Endometrial microvascular endothelial cells (primary cell): ENCODE results near the gene ELMOD3. TPM values are rescaled to one million over a fixed set of nuclear protein-coding genes. Genes with fewer than 3 reads are reported as not detected.
"Not testable (repeated sequence)": the region's sequence is repeated elsewhere in the genome, so short reads cannot be mapped to it uniquely, and the experiment has no call there.

Source experiments
- in situ Hi-C: cut with HindIII; loops from 2 replicates; pipeline ENCODE4 v1.10.0; 2017; ENCODE audit warnings: low sequenced_read_pairs, low pct_unique_long_range_greater_than_20kb; ENCODE audit errors: inconsistent ontology term
- total RNA-seq: library from RNA; depleted of rRNA; stranded (reverse); fragments of >200 nt; gene quantifications from one replicate; pipeline ENCODE4 v1.2.3, GENCODE V29; 2015; ENCODE audit errors: inconsistent ontology term

The ELMOD3 gene
- total RNA-seq, 1 donor from 2014 or later: 17.1 TPM

DNA sequence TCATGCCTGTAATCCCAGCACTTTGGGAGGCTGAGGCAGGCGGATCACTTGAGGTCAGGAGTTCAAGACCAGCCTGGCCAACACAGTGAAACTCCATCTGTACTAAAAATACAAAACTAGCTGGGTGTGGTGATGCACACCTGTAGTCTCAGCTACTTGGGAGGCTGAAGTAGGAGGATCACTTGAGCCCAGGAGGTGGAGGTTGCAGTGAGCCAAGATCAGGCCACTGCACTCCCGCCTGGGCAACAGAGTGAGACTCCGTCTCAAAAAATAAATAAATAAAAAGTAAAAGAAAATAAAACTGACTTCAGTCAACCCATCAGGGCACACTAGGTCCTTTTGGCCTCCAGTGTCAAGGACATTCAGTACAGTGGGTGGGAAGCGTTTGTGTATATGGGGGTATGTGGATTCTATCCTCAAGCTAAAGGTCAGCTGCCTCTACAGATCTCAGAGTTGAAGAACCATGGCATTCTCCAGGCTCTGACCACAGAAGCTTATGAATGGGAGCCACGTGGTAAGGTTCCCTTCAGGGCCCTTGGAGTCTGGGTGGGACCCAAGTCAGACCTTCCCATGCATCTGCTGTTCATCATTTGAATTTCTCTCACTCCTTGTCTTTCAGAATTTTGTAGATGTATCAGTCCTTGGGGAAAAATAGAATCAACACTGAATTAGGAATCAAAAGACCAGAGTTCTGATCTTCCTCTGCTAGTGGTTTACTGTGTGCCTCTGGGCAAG, 8.3 kb downstream of the ELMOD3 start:
- in situ Hi-C loops: not testable (repeated sequence)

DNA sequence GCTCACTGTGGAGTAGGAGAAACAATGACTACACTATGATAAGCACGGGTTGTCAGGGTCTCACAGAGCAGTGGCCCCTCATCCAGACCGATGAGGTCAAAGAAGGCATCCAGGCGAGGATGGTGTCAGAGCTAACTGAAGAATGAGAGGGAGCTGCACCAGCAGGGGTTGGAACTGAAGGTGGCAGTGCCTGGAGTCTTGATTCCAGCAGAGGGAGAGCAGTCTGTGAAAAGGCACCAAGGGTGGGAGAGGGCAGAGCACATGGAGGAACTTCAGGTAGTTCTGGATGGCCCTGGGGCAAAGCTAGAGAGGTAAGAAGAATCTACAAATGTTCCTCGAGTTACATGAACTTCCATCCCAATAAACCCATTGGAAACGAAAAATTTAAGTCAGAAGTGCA, 12.6 kb downstream of the ELMOD3 start:
- in situ Hi-C loops: no loop called here

DNA sequence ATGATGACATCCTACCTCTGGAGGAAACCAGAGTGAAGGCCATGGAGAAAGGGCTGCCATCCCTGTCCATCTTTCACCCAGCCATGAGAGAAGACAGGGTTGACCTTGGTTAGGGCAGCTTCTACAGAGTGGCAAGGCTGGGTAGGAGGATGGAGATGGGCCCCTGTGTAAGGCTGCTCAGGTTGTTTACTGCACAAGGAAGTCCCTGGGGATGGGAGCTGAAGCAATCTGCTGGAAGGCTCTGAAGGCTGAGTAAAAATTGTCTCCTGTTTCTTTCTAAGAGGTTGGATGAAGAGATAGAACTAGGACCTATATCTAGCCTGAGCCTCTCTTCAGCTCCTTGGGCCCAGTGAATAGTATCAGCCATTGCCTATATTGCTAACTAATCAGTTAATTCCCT, 14.4 kb downstream of the ELMOD3 start:
- in situ Hi-C loops: no loop called here

DNA sequence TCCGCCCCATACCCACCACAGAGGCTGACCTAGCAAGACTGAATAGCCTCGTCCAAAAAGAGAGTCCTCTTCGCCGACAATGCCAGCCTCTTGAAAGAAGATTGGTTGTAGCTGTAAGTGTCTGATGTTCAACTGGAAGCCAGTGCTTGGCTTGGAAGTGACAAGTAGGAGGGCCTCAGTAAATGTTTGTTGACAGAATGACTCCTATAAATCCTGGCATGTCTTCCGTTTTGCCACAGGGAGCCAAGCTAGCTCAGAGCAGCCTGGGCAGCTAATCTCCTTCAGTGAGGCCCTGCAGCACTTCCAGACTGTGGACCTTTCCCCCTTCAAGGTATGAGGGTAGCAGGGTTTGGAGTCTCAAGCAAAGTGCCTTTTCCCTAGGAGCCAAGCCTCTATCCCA, 14.9 kb downstream of the ELMOD3 start:
- in situ Hi-C loops: no loop called here

DNA sequence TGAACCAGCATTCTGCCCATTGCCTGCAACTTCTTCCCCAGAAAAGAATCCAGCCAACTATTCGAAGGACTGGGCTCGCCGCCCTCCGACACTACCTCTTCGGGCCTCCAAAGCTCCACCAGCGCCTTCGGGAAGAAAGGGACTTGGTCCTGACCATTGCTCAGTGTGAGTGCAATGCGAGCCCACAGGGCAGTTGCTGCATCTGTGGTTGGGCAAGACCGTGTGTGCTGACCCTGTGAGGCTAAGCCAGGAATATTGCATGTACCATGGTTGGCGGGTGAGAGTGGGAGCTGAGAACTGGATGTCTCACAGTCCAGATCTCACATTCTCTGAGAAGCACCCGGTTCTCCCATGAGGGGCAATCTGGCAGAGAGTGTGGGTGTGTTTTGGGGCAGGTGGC, 16.5 kb downstream of the ELMOD3 start:
- in situ Hi-C loops: no loop called here

DNA sequence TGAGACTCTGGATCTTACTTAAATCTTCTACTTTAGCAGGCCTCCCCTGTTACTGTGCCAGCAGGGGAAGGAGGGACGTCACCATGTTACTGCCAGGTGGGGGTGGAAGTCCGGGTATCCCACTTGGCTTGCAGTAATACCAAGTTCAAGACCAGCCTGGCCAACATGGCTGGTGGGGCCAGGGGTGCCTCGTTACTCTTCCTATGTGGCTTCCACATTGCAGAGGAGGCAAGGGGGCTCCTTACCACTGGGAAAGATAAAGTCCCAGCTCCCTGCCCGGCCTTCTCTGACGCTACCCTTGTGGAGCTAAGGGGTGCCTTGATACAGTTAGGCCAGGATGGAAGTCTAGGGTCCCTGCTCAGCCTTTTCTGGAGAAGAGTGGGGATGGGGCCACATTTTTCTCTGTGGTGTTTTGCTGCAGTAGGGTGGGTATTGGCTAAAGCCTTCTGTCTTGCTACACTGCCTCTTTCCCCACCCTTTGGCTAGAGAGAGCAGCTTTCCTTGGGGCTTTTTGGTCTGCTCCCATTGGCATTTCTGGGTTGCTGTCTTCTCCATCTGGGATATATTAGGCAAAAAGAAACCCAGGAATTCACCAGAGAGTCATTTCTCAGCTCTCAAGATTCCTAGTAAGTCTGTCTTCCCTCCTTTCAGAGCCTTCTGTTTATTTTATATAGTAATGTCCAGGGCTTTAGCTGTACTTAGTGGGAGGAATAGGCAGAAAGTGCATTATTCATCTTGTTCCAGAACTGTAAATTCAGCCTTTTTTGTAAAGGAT, 21.9 kb downstream of the ELMOD3 start:
- in situ Hi-C loops: no loop called here

DNA sequence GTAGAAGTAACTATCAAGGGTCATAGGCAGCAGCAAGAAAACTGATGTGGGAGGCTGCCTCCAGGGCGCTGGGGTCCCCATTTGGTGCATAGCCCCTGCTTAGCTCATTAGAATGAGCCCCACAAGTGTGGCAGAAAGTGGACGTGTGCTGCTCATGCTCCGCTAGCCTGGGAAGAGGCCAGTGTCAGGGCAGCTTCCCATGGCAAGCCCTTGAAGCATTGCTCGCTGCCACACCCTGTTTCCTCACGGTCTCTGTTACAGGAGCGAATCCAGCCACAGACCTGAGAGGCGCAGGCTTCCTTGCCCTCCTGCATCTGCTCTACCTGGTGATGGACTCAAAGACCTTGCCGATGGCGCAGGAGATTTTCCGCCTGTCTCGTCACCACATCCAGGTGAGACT, 22.5 kb downstream of the ELMOD3 start:
- in situ Hi-C loops: no loop called here

DNA sequence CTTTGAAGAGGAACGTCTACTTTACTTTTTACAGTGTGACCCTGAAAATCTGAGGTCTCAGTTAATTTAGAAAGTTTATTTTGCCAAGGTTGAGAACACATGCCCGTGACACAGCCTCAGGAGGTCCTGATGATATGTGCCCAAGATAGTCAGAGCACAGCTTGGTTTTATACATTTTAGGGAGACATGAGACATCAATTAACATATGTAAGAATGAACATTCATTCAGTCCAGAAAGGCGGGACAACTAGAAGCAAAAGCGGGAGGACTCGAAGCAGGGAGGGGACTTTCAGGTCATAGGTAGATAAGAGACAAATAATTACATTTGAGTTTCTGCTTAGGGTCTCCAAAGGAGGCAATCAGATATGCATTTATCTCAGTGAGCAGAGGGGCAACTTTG, 23.7 kb downstream of the ELMOD3 start:
- in situ Hi-C loops: no loop called here

DNA sequence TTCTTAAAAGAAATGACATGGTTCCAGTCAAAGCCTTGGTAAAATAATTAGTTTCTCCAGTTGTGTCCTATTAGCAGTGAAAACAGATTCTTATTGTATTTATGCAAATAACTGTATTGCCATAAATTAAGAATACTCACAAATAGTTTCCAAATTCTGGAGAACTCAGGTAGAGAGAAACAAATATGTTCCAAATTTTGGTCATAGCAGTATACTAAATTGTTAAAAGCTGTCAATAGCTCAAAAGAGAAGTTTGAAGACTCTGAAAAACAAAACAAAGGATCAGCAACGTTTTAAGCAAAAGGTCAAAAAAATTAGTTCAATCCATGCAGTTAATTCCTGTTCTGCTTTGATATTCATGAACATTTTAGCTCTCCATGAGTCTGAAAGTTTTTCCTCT, 25.5 kb downstream of the ELMOD3 start:
- in situ Hi-C loops: no loop called here

DNA sequence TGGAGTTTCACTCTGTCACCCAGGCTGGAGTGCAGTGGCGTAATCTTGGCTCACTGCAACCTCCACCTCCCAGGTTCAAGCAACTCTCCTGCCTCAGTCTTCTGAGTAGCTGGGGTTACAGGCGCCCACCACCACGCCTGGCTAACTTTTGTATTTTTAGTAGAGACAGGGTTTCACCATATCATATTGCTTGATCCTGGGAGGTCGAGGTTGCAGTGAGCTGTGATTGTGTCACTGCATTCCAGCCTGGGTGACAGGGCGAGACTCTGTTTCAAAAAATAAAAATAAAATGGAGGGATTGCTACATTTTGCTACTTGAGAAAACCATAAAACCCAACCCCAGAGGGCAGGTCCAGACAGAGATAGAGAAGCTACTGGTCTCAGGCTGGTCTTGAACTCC, 28.6 kb downstream of the ELMOD3 start:
- in situ Hi-C loops: not testable (repeated sequence)

DNA sequence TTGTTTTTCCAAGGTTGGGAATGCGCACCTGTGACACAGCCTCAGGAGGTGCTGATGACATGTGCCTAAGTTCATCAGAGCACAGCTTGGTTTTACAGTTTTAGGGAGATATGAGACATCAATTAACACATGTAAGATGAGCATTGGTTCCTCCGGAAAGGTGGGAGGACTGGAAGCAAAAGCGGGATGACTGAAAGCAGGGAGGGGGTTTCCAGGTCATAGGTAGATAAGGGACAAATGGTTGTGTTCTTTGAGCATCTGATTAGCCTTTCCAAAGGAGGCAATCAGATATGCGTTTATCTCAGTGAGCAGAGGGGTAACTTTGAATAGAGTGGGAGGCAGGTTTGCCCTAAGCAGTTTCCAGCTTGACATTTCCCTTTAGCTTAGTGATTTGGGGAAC, 29.3 kb downstream of the ELMOD3 start:
- in situ Hi-C loops: no loop called here

DNA sequence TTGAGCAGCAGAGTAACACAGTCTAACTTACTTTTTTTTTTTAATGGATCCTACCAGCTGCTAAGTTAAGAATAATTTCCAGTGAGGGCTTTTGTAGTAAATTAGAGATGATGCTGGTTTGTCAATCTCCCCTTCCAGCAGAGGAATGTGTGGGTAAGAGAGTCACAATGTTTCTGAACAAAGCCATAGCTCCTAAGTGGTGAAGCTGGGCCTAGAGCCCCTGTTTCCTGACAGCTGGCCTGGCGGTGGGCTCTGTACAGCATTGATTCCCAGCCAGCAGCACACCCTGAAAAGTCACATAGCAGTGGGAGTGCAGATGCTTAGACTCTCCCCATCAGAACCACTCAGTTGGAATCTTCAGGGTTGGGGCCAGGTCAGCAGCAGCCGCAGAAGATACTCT, 31.2 kb downstream of the ELMOD3 start:
- in situ Hi-C loops: no loop called here

DNA sequence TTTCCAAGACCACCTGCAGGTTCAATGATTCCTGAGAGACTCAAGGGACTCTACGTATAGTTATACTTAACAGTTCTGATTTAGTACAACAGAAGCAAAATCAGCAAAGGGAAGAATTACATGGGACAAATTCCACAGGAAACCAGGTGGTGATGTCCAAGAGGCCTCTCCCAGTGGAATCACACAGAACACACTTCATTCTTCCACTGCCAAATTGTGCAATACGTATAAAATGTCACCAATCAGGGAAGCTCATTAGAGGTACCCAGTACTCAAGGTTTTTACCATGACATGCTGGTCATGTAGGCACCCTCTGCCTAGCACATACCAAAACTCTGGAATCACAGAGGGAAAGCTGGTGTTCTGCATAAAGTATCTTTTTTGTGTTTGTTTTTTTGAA, 33.2 kb downstream of the ELMOD3 start:
- in situ Hi-C loops: no loop called here

DNA sequence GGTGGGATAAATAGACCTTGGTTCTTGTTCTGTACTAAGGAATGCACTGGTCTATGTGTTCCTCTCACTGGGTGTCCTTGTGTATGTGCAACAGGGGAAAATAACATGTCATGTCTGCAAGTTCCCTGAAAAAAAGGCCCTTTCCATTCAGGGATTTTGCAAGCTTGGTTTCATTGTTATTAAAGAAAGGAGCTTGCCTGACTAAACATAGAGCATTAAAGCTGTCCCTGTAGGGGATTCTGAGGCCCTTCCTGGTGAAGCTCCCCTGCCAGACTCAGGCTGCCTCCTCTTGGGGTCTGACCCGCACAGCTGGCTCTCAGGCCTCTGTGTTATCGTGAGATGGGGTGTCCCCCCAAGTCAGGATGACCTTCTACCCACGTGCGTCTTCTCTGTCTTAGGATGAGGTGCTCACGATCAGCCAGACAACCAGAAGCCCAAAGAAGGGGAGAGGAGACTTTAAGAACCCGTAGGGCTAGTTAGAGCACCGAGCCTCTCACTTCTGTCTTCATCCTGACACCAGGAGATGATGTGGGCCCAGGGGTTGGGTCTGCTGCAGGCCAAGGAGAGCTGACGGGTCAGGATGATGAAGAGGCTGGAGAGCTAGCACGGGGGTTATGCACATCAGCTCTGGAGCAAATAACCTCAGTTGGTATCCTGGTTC, 34.4 kb downstream of the ELMOD3 start:
- in situ Hi-C loops: no loop called here

DNA sequence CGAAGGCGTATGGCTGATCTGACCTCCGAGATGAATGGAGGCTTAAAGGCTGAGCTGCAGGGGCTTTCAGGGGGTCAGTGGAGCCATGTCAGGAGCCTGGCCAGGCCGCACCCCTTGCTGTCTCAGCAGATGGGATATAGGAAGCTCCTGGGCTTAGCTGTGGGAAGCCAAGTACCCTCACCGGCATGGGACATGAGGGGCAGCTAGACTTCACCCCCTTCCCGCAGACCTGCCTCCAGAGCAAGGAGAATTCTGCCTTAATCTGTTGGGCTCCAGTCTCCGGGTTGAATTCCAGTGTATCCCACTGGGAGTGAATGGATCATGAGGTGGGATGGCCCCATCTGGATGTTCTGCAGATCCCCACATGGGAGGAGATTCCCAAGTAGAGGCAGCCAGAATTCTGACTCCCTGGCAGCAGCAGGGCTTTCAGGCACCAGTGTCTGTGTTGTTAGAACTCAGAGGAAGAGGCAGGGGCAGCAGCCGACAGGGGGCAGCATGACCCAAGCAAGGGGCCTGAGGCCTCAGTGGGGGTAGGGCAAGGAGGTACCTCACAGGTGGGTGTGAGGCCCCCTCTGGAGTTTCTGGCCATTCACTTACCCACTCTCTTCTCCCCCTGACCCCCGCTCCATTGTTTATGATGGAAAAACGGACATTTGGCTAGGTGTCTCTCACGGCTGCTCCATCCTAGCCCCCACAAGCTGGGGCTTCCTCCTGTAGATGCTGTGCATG, 36.5 kb downstream of the ELMOD3 start:
- in situ Hi-C loops: no loop called here

DNA sequence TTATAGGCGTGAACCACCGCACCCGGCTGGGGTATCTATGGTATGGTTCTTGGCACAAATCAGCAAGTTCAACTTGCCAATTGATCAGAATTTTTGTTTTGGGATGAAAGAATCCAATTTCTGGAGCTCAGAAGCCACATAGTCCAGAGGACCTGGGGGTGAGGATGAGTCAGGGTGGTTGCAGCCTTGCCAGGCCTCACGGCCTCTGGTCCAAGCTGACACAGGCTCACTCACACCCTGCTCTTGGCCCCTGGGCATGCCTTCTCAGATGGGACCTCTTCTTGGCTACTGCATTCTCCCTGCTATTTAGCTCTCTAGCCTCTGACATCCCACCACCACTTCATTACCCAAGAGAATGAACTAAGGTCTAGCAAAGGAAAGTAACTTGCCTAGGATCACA, 39.3 kb downstream of the ELMOD3 start:
- in situ Hi-C loops: no loop called here

DNA sequence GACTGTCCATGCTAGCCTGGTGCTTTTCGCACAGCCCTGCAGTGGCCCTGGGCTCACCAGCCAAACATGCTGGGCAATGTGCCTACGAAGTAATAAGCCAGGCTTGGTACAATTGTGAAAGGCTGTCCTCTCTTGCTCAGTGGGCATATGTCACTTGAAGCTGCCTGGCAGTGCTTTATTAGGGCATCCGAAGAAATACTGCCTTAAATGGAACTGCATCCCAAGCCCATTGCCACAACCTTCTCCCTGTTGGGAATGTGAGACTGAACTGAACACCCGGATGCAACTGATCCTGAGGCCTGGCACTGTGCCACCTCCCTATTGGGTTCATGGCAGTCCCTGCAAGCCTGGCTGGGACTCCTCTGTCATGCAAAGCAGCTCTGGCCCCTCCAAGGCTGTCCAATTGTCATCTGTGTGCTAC, 39.7 kb downstream of the ELMOD3 start:
- in situ Hi-C loops: no loop called here

DNA sequence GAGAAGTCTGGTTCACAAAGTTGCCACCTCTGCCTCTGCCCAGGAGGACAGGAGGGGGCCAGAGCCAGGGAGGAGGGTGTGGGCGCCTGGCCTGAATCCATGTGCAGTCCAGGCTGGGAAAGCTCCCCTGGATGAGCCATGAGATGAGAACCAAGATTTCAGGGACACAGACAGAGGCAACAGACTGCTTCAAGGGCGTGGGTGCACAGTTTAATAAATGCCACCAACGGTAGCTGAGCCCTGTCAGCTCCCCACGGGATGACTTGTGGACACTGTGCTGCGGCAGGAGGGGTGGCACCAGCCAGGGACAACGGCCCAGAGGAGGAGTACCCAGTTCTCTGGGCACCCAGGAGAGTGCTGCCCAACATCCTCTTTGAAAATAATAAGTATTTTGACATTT, 40.4 kb downstream of the ELMOD3 start:
- in situ Hi-C loops: no loop called here

DNA sequence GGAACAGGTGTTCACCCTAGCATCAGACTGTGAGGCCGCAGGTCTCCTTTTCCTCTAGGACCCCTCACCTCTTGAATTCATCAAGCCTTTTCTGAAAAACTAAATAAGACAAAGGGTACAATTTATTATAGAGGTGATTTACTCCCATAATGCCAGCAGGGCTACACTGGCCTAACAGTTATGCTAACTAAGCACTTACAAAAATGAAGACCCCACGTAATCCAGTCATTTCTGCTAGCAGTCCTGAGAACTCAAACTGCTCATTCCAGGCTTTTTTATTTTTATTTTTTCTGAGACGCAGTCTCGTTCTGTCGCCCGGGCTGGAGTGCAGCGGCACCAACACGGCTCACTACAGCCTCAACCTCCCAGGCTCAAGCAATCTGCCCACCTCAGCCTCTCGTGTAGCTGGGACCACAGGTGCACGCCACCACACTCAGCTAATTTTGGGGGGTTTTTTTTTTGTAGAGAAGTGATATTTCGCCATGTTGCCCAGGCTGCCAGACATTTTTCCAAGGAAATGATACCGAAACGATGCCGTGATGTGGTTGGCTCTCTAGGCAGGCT, 41.4 kb downstream of the ELMOD3 start:
- in situ Hi-C loops: no loop called here
